SU-DHL-6 (cell line): Measurements from ENCODE around the gene COBL.

Source experiments
- EZH2phosphoT487 ChIP-seq: fragments of 200-600 bp; sonication (generic), shearing (Covaris generic); conservative IDR thresholded peaks from 2 replicates; pipeline ENCODE4 v1.6.1; 2018; ENCODE audit warnings: mild to moderate bottlenecking, antibody characterized with exemption, low read length, moderate library complexity, mixed read lengths
- TF ChIP-seq, protein P1 (sequence below): fragments of 200-600 bp; sonication (generic); IDR thresholded peaks from one replicate; pipeline ENCODE4 v1.5.1; 2017; ENCODE audit warnings: antibody characterized with exemption, mild to moderate bottlenecking, low read length, moderate library complexity; ENCODE audit not compliant: insufficient read depth, poor library complexity, severe bottlenecking

DNA sequence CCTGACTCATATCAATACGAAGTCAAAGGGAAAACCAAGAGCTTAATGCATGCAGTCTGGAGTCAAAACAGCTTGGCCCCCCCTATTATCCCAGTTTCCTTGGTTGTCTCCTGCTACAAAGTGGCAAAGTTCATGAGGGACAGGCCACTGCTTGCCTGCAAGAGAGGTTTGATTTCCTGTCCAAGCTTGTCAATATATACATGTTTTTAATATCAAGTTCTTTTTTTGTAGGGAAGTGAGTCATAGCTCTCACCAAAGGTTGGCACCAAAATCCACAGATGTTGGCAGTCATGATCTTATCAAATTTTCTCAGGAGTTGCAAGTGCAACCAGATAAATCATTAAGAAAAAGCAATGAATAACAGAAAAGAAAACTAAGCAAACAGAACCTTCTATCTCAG is 176.8 kb downstream of the COBL start:
- TF ChIP-seq, protein P1, sequence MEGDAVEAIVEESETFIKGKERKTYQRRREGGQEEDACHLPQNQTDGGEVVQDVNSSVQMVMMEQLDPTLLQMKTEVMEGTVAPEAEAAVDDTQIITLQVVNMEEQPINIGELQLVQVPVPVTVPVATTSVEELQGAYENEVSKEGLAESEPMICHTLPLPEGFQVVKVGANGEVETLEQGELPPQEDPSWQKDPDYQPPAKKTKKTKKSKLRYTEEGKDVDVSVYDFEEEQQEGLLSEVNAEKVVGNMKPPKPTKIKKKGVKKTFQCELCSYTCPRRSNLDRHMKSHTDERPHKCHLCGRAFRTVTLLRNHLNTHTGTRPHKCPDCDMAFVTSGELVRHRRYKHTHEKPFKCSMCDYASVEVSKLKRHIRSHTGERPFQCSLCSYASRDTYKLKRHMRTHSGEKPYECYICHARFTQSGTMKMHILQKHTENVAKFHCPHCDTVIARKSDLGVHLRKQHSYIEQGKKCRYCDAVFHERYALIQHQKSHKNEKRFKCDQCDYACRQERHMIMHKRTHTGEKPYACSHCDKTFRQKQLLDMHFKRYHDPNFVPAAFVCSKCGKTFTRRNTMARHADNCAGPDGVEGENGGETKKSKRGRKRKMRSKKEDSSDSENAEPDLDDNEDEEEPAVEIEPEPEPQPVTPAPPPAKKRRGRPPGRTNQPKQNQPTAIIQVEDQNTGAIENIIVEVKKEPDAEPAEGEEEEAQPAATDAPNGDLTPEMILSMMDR: no peak
- no peak for TF ChIP-seq EZH2phosphoT487
